Tibial nerve (tissue), 4 donors: Measurements from ENCODE around the gene AKAP9.
"Not testable (repeated sequence)": the region's sequence is repeated elsewhere in the genome, so short reads cannot be mapped to it uniquely, and the experiment has no call there.

Experiments
- EP300 ChIP-seq, 2 donors: sonication (generic); formaldehyde crosslinking; IDR thresholded peaks; one replicate each; pipeline ENCODE4 v1.6.1; 2017; ENCODE audit warnings: antibody characterized with exemption in 2 of 2, mild to moderate bottlenecking in 1 of 2
- POLR2A ChIP-seq, 2 donors: fragments of 450-650 bp; IDR thresholded peaks; one replicate each; pipeline ENCODE4 v1.6.1; 2017; ENCODE audit warnings: antibody characterized with exemption in 2 of 2, mild to moderate bottlenecking in 2 of 2, moderate library complexity in 2 of 2
- TF ChIP-seq, protein P1 (sequence below), 5 experiments: fragments of 200-600 bp in 3 of 5; fragments of 450-650 bp in 2 of 5; sonication (generic) in 3 of 5; IDR thresholded peaks; one replicate each; pipeline ENCODE4 v1.5.1; 2016 to 2019; ENCODE audit warnings: antibody characterized with exemption in 5 of 5, mild to moderate bottlenecking in 3 of 5, moderate library complexity in 2 of 5

DNA sequence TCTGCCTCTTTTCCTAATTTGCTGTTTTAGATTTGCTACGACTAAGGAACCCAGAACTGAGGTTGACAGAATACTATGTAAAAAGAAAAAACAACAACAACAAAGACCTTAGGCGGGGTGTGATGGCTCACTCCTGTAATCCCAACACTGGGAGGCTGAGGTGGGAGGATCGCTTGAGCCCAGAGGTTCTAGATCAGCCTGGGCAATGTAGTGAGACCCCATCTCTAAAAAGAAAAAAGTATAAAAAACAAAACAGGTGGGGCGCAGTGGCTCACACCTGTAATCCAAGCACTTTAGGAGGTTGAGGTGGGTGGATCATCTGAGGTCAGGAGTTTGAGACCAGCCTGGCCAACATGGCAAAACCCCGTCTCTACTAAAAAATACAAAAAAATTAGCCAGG is 4.3 kb downstream of the AKAP9 start:
- TF ChIP-seq, protein P1, sequence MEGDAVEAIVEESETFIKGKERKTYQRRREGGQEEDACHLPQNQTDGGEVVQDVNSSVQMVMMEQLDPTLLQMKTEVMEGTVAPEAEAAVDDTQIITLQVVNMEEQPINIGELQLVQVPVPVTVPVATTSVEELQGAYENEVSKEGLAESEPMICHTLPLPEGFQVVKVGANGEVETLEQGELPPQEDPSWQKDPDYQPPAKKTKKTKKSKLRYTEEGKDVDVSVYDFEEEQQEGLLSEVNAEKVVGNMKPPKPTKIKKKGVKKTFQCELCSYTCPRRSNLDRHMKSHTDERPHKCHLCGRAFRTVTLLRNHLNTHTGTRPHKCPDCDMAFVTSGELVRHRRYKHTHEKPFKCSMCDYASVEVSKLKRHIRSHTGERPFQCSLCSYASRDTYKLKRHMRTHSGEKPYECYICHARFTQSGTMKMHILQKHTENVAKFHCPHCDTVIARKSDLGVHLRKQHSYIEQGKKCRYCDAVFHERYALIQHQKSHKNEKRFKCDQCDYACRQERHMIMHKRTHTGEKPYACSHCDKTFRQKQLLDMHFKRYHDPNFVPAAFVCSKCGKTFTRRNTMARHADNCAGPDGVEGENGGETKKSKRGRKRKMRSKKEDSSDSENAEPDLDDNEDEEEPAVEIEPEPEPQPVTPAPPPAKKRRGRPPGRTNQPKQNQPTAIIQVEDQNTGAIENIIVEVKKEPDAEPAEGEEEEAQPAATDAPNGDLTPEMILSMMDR (IDR thresholded peaks at IDR 0.05): not testable (repeated sequence)
- TF ChIP-seq POLR2A, EP300 (IDR thresholded peaks at IDR 0.05): not testable (repeated sequence)
